Measurements from ENCODE around the gene ANKK1.

DNA sequence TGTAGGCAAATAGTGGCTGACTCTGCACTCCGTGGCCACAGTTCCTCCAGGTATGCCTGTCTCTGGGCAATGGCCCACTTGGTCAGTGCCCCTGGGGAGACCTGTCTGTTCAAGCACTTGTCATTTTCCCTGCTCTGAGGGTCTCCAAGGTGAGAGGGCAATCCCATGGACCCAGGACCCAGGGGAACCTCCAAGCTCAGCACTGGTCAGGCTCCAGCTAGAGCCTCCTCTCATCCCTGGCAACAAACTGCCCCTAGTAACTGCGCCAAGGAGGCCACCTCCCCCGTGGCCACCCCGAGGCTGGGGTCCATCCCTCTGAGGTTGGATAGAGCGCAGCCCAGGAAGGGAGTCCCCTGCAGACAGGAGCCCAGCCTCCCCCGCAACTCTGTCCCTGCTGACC is 713 bp upstream of the ANKK1 start:
- TF ChIP-seq, protein P1, sequence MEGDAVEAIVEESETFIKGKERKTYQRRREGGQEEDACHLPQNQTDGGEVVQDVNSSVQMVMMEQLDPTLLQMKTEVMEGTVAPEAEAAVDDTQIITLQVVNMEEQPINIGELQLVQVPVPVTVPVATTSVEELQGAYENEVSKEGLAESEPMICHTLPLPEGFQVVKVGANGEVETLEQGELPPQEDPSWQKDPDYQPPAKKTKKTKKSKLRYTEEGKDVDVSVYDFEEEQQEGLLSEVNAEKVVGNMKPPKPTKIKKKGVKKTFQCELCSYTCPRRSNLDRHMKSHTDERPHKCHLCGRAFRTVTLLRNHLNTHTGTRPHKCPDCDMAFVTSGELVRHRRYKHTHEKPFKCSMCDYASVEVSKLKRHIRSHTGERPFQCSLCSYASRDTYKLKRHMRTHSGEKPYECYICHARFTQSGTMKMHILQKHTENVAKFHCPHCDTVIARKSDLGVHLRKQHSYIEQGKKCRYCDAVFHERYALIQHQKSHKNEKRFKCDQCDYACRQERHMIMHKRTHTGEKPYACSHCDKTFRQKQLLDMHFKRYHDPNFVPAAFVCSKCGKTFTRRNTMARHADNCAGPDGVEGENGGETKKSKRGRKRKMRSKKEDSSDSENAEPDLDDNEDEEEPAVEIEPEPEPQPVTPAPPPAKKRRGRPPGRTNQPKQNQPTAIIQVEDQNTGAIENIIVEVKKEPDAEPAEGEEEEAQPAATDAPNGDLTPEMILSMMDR (IDR thresholded peaks at IDR 0.05), result no peak
- no peak for TF ChIP-seq POLR2A (IDR thresholded peaks at IDR 0.05)

Measured in Peyer's patch (tissue), 4 donors.